ENCODE data around the gene GSTM2.
"Not testable (repeated sequence)": the region's sequence is repeated elsewhere in the genome, so short reads cannot be mapped to it uniquely, and the experiment has no call there.

- TF ChIP-seq, protein P1, sequence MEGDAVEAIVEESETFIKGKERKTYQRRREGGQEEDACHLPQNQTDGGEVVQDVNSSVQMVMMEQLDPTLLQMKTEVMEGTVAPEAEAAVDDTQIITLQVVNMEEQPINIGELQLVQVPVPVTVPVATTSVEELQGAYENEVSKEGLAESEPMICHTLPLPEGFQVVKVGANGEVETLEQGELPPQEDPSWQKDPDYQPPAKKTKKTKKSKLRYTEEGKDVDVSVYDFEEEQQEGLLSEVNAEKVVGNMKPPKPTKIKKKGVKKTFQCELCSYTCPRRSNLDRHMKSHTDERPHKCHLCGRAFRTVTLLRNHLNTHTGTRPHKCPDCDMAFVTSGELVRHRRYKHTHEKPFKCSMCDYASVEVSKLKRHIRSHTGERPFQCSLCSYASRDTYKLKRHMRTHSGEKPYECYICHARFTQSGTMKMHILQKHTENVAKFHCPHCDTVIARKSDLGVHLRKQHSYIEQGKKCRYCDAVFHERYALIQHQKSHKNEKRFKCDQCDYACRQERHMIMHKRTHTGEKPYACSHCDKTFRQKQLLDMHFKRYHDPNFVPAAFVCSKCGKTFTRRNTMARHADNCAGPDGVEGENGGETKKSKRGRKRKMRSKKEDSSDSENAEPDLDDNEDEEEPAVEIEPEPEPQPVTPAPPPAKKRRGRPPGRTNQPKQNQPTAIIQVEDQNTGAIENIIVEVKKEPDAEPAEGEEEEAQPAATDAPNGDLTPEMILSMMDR (IDR thresholded peaks at IDR 0.05) = not testable (repeated sequence)
- TF ChIP-seq POLR2A (IDR thresholded peaks at IDR 0.05) = not testable (repeated sequence)
Observed at GRCh38 chr1:109678637-109679036, 10.8 kb downstream of the GSTM2 start.
